ENCODE results near the gene RAD18. TPM values are rescaled to one million over a fixed set of nuclear protein-coding genes. Genes with fewer than 3 reads are reported as not detected.

Gene RAD18
- polyA plus RNA-seq, 1 experiment = 10.7 TPM

- TF ChIP-seq CTCF (IDR thresholded peaks at IDR 0.05; ENCODE audit: low read depth, low read length) = no peak
- POLR2A ChIA-PET = interaction anchor here (0.7 kb wide), 1 partner anchor 9 kb away, joined by 3 read pairs; no protein-coding TSS in a partner anchor
Observed at GRCh38 chr3:8976540-8977182, 13.4 kb upstream of the RAD18 start.

GRCh38 chr3:8975081-8976020 is 12.1 kb upstream of the RAD18 start:
- ChIA-PET CTCF (interaction anchor here (1.1 to 11.5 kb wide), 4 partner anchors 37 to 328 kb away, joined by 3 to 154 read pairs (median 6); partner anchors contain the start of gene OXTR), POLR2A (no interaction called here)
- DNase-seq (ENCODE audit: low read depth, low spot score) = no peak
- Histone ChIP-seq H3K4me3 (ENCODE audit: low read depth, low read length) (no peak overlapping the region), H3K9me3 (ENCODE audit: control insufficient read depth, insufficient read depth, low read length) (no peaks in the 10 kb centered on the region; the same call in 1 of the 2 replicates), H3K27ac (ENCODE audit: low read depth, low read length) (no peak overlapping the region), H3K27me3 (ENCODE audit: control insufficient read depth, insufficient read depth, low read length) (peaks cover 16% of the 10 kb centered on the region)
- no peak for TF ChIP-seq CTCF (IDR thresholded peaks at IDR 0.05; ENCODE audit: low read depth, low read length)

More at GRCh38 chr3:8976540-8977182, 13.4 kb upstream of the RAD18 start:
- H3K4me3 ChIP-seq (ENCODE audit: low read depth, low read length) = no peak overlapping the region
- DNase-seq (ENCODE audit: low read depth, low spot score) = no peak
- CTCF ChIA-PET = interaction anchor here (1.0 to 1.4 kb wide), 2 partner anchors 11 to 91 kb away, joined by 3 to 6 read pairs; no protein-coding TSS in a partner anchor
- H3K27ac ChIP-seq (ENCODE audit: low read depth, low read length) = no peak overlapping the region
- peaks cover 28% of the 10 kb centered on the region for H3K27me3 ChIP-seq (ENCODE audit: control insufficient read depth, insufficient read depth, low read length)
- no peaks in the 10 kb centered on the region; the same call in 1 of the 2 replicates for H3K9me3 ChIP-seq (ENCODE audit: control insufficient read depth, insufficient read depth, low read length)

- TF ChIP-seq CTCF (IDR thresholded peaks at IDR 0.05; ENCODE audit: low read depth, low read length) = no peak
- no peak overlapping the region for H3K27ac ChIP-seq (ENCODE audit: low read depth, low read length)
- ChIA-PET CTCF (interaction anchor here (1.0 to 11.5 kb wide), 3 partner anchors 14 to 329 kb away, joined by 5 to 154 read pairs (median 8); partner anchors contain the start of gene OXTR), POLR2A (no interaction called here)
- DNase-seq (ENCODE audit: low read depth, low spot score) = no peak
- H3K27me3 ChIP-seq (ENCODE audit: control insufficient read depth, insufficient read depth, low read length) = peaks cover 11% of the 10 kb centered on the region
- H3K9me3 ChIP-seq (ENCODE audit: control insufficient read depth, insufficient read depth, low read length) = no peaks in the 10 kb centered on the region; the same call in 1 of the 2 replicates
- no peak overlapping the region for H3K4me3 ChIP-seq (ENCODE audit: low read depth, low read length)
Observed at GRCh38 chr3:8974458-8974857, 11.2 kb upstream of the RAD18 start.

- CTCF ChIA-PET = interaction anchor here (1.5 to 11.5 kb wide), 5 partner anchors 7 to 331 kb away, joined by 4 to 154 read pairs (median 49); partner anchors contain the start of gene OXTR
- Histone ChIP-seq H3K27me3 (ENCODE audit: control insufficient read depth, insufficient read depth, low read length) (peaks cover 2% of the 10 kb centered on the region), H3K4me3 (ENCODE audit: low read depth, low read length) (no peak overlapping the region), H3K9me3 (ENCODE audit: control insufficient read depth, insufficient read depth, low read length) (no peaks in the 10 kb centered on the region), H3K27ac (ENCODE audit: low read depth, low read length) (no peak overlapping the region)
- POLR2A ChIA-PET = no interaction called here
- no peak for TF ChIP-seq CTCF (IDR thresholded peaks at IDR 0.05; ENCODE audit: low read depth, low read length)
- no peak for DNase-seq (ENCODE audit: low read depth, low spot score)
Observed at GRCh38 chr3:8972639-8973038, 9.4 kb upstream of the RAD18 start.
